Activated naive CD4-positive, alpha-beta T cell treated with anti-CD3 and anti-CD28 coated beads, Interleukin-2, amount 10 ng/mL, durations not matched to agents 7 days and 5 days (primary cell): ENCODE data around the gene SLC44A1.

Source experiments
- CTCF ChIA-PET: fragments of 350-600 bp; sonication (Branson Sonifier 250); formaldehyde crosslinking; loops from one replicate; lab custom pipeline; 2021; ENCODE audit warnings: antibody characterized with exemption; lab: Charles Lee
- DNase-seq: peaks from one replicate; pipeline ENCODE4 v3.0.0-alpha.2; 2020
- H3K27ac Mint-ChIP-seq: one replicate; pipeline ENCODE4 v1.8.0; 2021; ENCODE audit warnings: mild to moderate bottlenecking, moderate library complexity, mixed read lengths
- H3K27me3 Mint-ChIP-seq: one replicate; pipeline ENCODE4 v1.8.0; 2021; ENCODE audit warnings: mild to moderate bottlenecking, mixed read lengths
- H3K36me3 Mint-ChIP-seq: one replicate; pipeline ENCODE4 v1.8.0; 2021; ENCODE audit warnings: mixed read lengths
- H3K4me1 Mint-ChIP-seq: one replicate; pipeline ENCODE4 v1.8.0; 2021; ENCODE audit warnings: mixed read lengths
- H3K4me3 Mint-ChIP-seq: one replicate; pipeline ENCODE4 v1.8.0; 2021; ENCODE audit warnings: mild to moderate bottlenecking, moderate library complexity, mixed read lengths
- H3K9me3 Mint-ChIP-seq: one replicate; pipeline ENCODE4 v1.8.0; 2021; ENCODE audit warnings: mixed read lengths

The SLC44A1 gene

GRCh38 chr9:105244003-105244733 is at the start of gene SLC44A1:
Gene SLC44A1, plus strand, starts transcription at chr9:105244651. Its CDS starts 218 bp downstream, at chr9:105244869.
- CTCF ChIA-PET = interaction anchor here (0.7 to 1.8 kb wide), 6 partner anchors 116 to 391 kb away, joined by 3 to 7 read pairs (median 3); no protein-coding TSS in a partner anchor
- no peaks in the 10 kb centered on the region for H3K36me3 Mint-ChIP-seq
- peak within 1 kb of the TSS; percentile 83 for H3K27ac Mint-ChIP-seq
- no peaks in the 10 kb centered on the region for H3K9me3 Mint-ChIP-seq
- H3K4me3 Mint-ChIP-seq = peak within 1 kb of the TSS; percentile 78
- DNase-seq = peak; percentile 96
- peaks cover 22% of the 10 kb centered on the region for H3K4me1 Mint-ChIP-seq
- peaks cover 54% of the 10 kb centered on the region for H3K27me3 Mint-ChIP-seq

- Mint-ChIP-seq H3K27ac (no peak overlapping the region), H3K4me3 (no peak overlapping the region), H3K27me3 (peaks cover 8% of the 10 kb centered on the region), H3K36me3 (no peaks in the 10 kb centered on the region), H3K4me1 (no peaks in the 10 kb centered on the region), H3K9me3 (no peaks in the 10 kb centered on the region)
- no peak for DNase-seq
- CTCF ChIA-PET = no interaction called here
These were observed 49.2 kb upstream of the SLC44A1 start for GRCh38 chr9:105195259-105195658.

GRCh38 chr9:105198023-105198422 is 46.4 kb upstream of the SLC44A1 start:
- Mint-ChIP-seq H3K4me3 (no peak overlapping the region), H3K9me3 (no peaks in the 10 kb centered on the region)

GRCh38 chr9:105198865-105199264 is 45.6 kb upstream of the SLC44A1 start:
- no peak for DNase-seq
- Mint-ChIP-seq H3K36me3 (no peaks in the 10 kb centered on the region), H3K27ac (no peak overlapping the region), H3K27me3 (peaks cover 8% of the 10 kb centered on the region), H3K4me3 (no peak overlapping the region), H3K9me3 (no peaks in the 10 kb centered on the region), H3K4me1 (no peaks in the 10 kb centered on the region)
- CTCF ChIA-PET = no interaction called here

More at GRCh38 chr9:105198023-105198422, 46.4 kb upstream of the SLC44A1 start:
- H3K27ac Mint-ChIP-seq = no peak overlapping the region
- CTCF ChIA-PET = no interaction called here
- peaks cover 8% of the 10 kb centered on the region for H3K27me3 Mint-ChIP-seq
- H3K36me3 Mint-ChIP-seq = no peaks in the 10 kb centered on the region
- DNase-seq = no peak
- H3K4me1 Mint-ChIP-seq = no peaks in the 10 kb centered on the region

GRCh38 chr9:105204416-105204815 is 40.0 kb upstream of the SLC44A1 start:
- no peaks in the 10 kb centered on the region for H3K4me1 Mint-ChIP-seq
- no peak overlapping the region for H3K4me3 Mint-ChIP-seq
- no peak overlapping the region for H3K27ac Mint-ChIP-seq
- no peaks in the 10 kb centered on the region for H3K9me3 Mint-ChIP-seq
- CTCF ChIA-PET = no interaction called here
- peaks cover 4% of the 10 kb centered on the region for H3K27me3 Mint-ChIP-seq
- DNase-seq = no peak
- no peaks in the 10 kb centered on the region for H3K36me3 Mint-ChIP-seq

- no peaks in the 10 kb centered on the region for H3K36me3 Mint-ChIP-seq
- no peak overlapping the region for H3K27ac Mint-ChIP-seq
- H3K4me3 Mint-ChIP-seq = no peak overlapping the region
- no peaks in the 10 kb centered on the region for H3K9me3 Mint-ChIP-seq
- no peaks in the 10 kb centered on the region for H3K4me1 Mint-ChIP-seq
- CTCF ChIA-PET = interaction anchor here (0.6 kb wide), 1 partner anchor 211 kb away, joined by 3 read pairs; no protein-coding TSS in a partner anchor
- H3K27me3 Mint-ChIP-seq = no peaks in the 10 kb centered on the region
- DNase-seq = no peak
These were observed 38.5 kb upstream of the SLC44A1 start for GRCh38 chr9:105205787-105206495.

GRCh38 chr9:105206496-105206820 is 38.0 kb upstream of the SLC44A1 start:
- no peaks in the 10 kb centered on the region for H3K4me1 Mint-ChIP-seq
- no peak overlapping the region for H3K4me3 Mint-ChIP-seq
- no peaks in the 10 kb centered on the region for H3K9me3 Mint-ChIP-seq
- H3K36me3 Mint-ChIP-seq = no peaks in the 10 kb centered on the region
- no peaks in the 10 kb centered on the region for H3K27me3 Mint-ChIP-seq
- DNase-seq = no peak
- H3K27ac Mint-ChIP-seq = no peak overlapping the region
- CTCF ChIA-PET = interaction anchor here (0.6 kb wide), 1 partner anchor 211 kb away, joined by 3 read pairs; no protein-coding TSS in a partner anchor

- Mint-ChIP-seq H3K36me3 (no peaks in the 10 kb centered on the region), H3K27ac (no peak overlapping the region), H3K9me3 (no peaks in the 10 kb centered on the region), H3K4me1 (no peaks in the 10 kb centered on the region), H3K27me3 (no peaks in the 10 kb centered on the region), H3K4me3 (no peak overlapping the region)
- DNase-seq = no peak
- CTCF ChIA-PET = interaction anchor here (0.6 kb wide), 1 partner anchor 210 kb away, joined by 3 read pairs; no protein-coding TSS in a partner anchor
These were observed 37.4 kb upstream of the SLC44A1 start for GRCh38 chr9:105206821-105207699.

GRCh38 chr9:105216440-105217178 is 27.8 kb upstream of the SLC44A1 start:
- Mint-ChIP-seq H3K9me3 (peaks cover 1% of the 10 kb centered on the region), H3K4me3 (no peak overlapping the region), H3K4me1 (no peaks in the 10 kb centered on the region), H3K27me3 (no peaks in the 10 kb centered on the region), H3K27ac (no peak overlapping the region), H3K36me3 (no peaks in the 10 kb centered on the region)
- CTCF ChIA-PET = no interaction called here
- DNase-seq = no peak

- Mint-ChIP-seq H3K4me1 (no peaks in the 10 kb centered on the region), H3K4me3 (no peak overlapping the region)
- CTCF ChIA-PET = no interaction called here
These were observed 25.8 kb upstream of the SLC44A1 start for GRCh38 chr9:105218673-105219072.

GRCh38 chr9:105219291-105219805 is 25.1 kb upstream of the SLC44A1 start:
- Mint-ChIP-seq H3K36me3 (no peaks in the 10 kb centered on the region), H3K4me1 (no peaks in the 10 kb centered on the region), H3K9me3 (peaks cover 15% of the 10 kb centered on the region), H3K27me3 (peaks cover 3% of the 10 kb centered on the region), H3K4me3 (no peak overlapping the region), H3K27ac (no peak overlapping the region)
- CTCF ChIA-PET = no interaction called here
- DNase-seq = no peak

More at GRCh38 chr9:105218673-105219072, 25.8 kb upstream of the SLC44A1 start:
- H3K36me3 Mint-ChIP-seq = no peaks in the 10 kb centered on the region
- no peak for DNase-seq
- peaks cover 8% of the 10 kb centered on the region for H3K9me3 Mint-ChIP-seq
- H3K27me3 Mint-ChIP-seq = peaks cover 3% of the 10 kb centered on the region
- no peak overlapping the region for H3K27ac Mint-ChIP-seq

GRCh38 chr9:105220451-105220850 is 24.0 kb upstream of the SLC44A1 start:
- Mint-ChIP-seq H3K27ac (no peak overlapping the region), H3K4me1 (no peaks in the 10 kb centered on the region), H3K4me3 (no peak overlapping the region), H3K36me3 (no peaks in the 10 kb centered on the region), H3K27me3 (peaks cover 3% of the 10 kb centered on the region), H3K9me3 (peaks cover 21% of the 10 kb centered on the region)
- DNase-seq = no peak
- CTCF ChIA-PET = no interaction called here

GRCh38 chr9:105223544-105224140 is 20.8 kb upstream of the SLC44A1 start:
- DNase-seq = no peak
- Mint-ChIP-seq H3K27me3 (peaks cover 3% of the 10 kb centered on the region), H3K9me3 (peaks cover 23% of the 10 kb centered on the region), H3K4me1 (no peaks in the 10 kb centered on the region), H3K4me3 (no peak overlapping the region), H3K27ac (no peak overlapping the region), H3K36me3 (no peaks in the 10 kb centered on the region)
- CTCF ChIA-PET = no interaction called here
